ENCODE measurements around the gene JARID2. TPM values are rescaled to one million over a fixed set of nuclear protein-coding genes. Genes with fewer than 3 reads are reported as not detected.

The JARID2 gene
- polyA plus RNA-seq, 1 of the 3 experiments (the other 2 are of a cell fraction) = 3.4 TPM

- Histone ChIP-seq H3K27me3 (ENCODE audit: insufficient read depth) (no peaks in the 10 kb centered on the region), H3K9me2 (no peaks in the 10 kb centered on the region), H3K9ac (no peak overlapping the region), H2AFZ (ENCODE audit: low read depth) (no peak overlapping the region), H3K4me1 (ENCODE audit: control insufficient read depth in 1 of 2, insufficient read depth in 2 of 2, low read depth in 1 of 2, low read length in 1 of 2) (peaks cover 12 to 46% of the 10 kb centered on the region in 2 experiments; a peak in 2 of 4 replicates), H3F3A (replicated peaks; ENCODE audit: insufficient read depth) (no peaks in the 10 kb centered on the region), H4K20me1 (ENCODE audit: insufficient read depth) (peaks cover 13% of the 10 kb centered on the region), H3K4me3 (ENCODE audit: low read depth in 2 of 2, low read length in 1 of 2) (no peak overlapping the region), H3K79me2 (ENCODE audit: insufficient read depth) (peaks cover 70% of the 10 kb centered on the region), H3K36me3 (replicated peaks in 1 of 2; ENCODE audit: control insufficient read depth in 1 of 2, insufficient read depth in 2 of 2, low read length in 1 of 2) (no peaks in the 10 kb centered on the region), H3K27ac (ENCODE audit: low read depth in 2 of 2, low read length in 1 of 2) (no peak overlapping the region), H3K4me2 (no peak overlapping the region), H3K9me3 (no peaks in the 10 kb centered on the region)
- no peak for DNase-seq
- POLR2A ChIA-PET = no interaction called here
- CTCF ChIA-PET = interaction anchor here (0.9 to 1.0 kb wide), 2 partner anchors 69 to 179 kb away, joined by 3 read pairs; no protein-coding TSS in a partner anchor
- 86% methylated on average over 10 of the region's 11 CpGs for WGBS (ENCODE audit: low lambda C conversion rate)
- TF ChIP-seq CTCF (IDR thresholded peaks at IDR 0.05) = no peak
- no peak for TF ChIP-seq REST (IDR thresholded peaks at IDR 0.05; ENCODE audit: low read depth, low read length)
- TF ChIP-seq POLR2AphosphoS5 (IDR thresholded peaks at IDR 0.05; ENCODE audit: low read depth, low read length) = no peak
- no peak for TF ChIP-seq MEF2A (IDR thresholded peaks at IDR 0.05; ENCODE audit: borderline replicate concordance, low read depth)
- TF ChIP-seq TCF12 (IDR thresholded peaks at IDR 0.05) = no peak
- TF ChIP-seq IRF3 (IDR thresholded peaks at IDR 0.05; ENCODE audit: low read depth, low read length) = no peak
- TF ChIP-seq TEAD4 (IDR thresholded peaks at IDR 0.05; ENCODE audit: borderline replicate concordance, insufficient read depth) = no peak
These were observed 20.6 kb downstream of the JARID2 start for GRCh38 chr6:15266423-15266996.

- TF ChIP-seq RFX5 (IDR thresholded peaks at IDR 0.05; ENCODE audit: low read length) (no peak), SMC3 (IDR thresholded peaks at IDR 0.05; ENCODE audit: low read depth, low read length) (no peak), ELF1 (IDR thresholded peaks at IDR 0.05) (no peak), USF1 (IDR thresholded peaks at IDR 0.05; ENCODE audit: borderline replicate concordance, low read depth) (no peak), EP300 (IDR thresholded peaks at IDR 0.05; ENCODE audit: borderline replicate concordance in 1 of 2, low read depth in 1 of 2, low read length in 1 of 2) (no peak), POLR2AphosphoS5 (IDR thresholded peaks at IDR 0.05; ENCODE audit: low read depth, low read length) (no peak), TCF12 (IDR thresholded peaks at IDR 0.05) (no peak), GATA2 (CRISPR knock-in tag; IDR thresholded peaks at IDR 0.05) (no peak)
- Histone ChIP-seq H3K27ac (ENCODE audit: low read depth in 2 of 2, low read length in 1 of 2) (no peak overlapping the region), H3K4me3 (ENCODE audit: low read depth in 2 of 2, low read length in 1 of 2) (no peak overlapping the region), H3K27me3 (ENCODE audit: insufficient read depth) (no peaks in the 10 kb centered on the region), H3K9ac (no peak overlapping the region), H3K36me3 (replicated peaks in 1 of 2; ENCODE audit: control insufficient read depth in 1 of 2, insufficient read depth in 2 of 2, low read length in 1 of 2) (no peaks in the 10 kb centered on the region), H3F3A (replicated peaks; ENCODE audit: insufficient read depth) (no peaks in the 10 kb centered on the region), H2AFZ (ENCODE audit: low read depth) (no peak overlapping the region), H3K9me2 (no peaks in the 10 kb centered on the region), H3K79me2 (ENCODE audit: insufficient read depth) (peaks cover 72% of the 10 kb centered on the region), H3K4me1 (ENCODE audit: control insufficient read depth in 1 of 2, insufficient read depth in 2 of 2, low read depth in 1 of 2, low read length in 1 of 2) (peaks cover 12 to 46% of the 10 kb centered on the region in 2 experiments; a peak in 2 of 4 replicates), H4K20me1 (ENCODE audit: insufficient read depth) (peaks cover 13% of the 10 kb centered on the region), H3K9me3 (no peaks in the 10 kb centered on the region), H3K4me2 (no peak overlapping the region)
- no peak for DNase-seq
- WGBS (ENCODE audit: low lambda C conversion rate) = 100% methylated on average over 2 of the region's 2 CpGs
- POLR2A ChIA-PET = no interaction called here
- CTCF ChIA-PET = interaction anchor here (1.0 kb wide), 1 partner anchor 68 kb away, joined by 3 read pairs; no protein-coding TSS in a partner anchor
These were observed 21.4 kb downstream of the JARID2 start for GRCh38 chr6:15267221-15267620.

Data from SK-N-SH (cell line).